Gastroesophageal sphincter (tissue), 4 donors: ENCODE data around the gene TMEM185A. TPM values are rescaled to one million over a fixed set of nuclear protein-coding genes. Genes with fewer than 3 reads are reported as not detected.

Experiments used
- ATAC-seq: fragments of 150-250 bp; one replicate; pipeline ENCODE4 v1.9.1; 2016; ENCODE audit warnings: mild to moderate bottlenecking, moderate library complexity
- H3K27ac ChIP-seq, 4 donors: fragments of 200-600 bp; sonication (generic) in 3 of 4; 1 replicate in 3 of 4; 2 replicates in 1 of 4; pipeline ENCODE4 v1.5.1; 2016 to 2019
- H3K27me3 ChIP-seq: fragments of 200-600 bp; sonication (generic); one replicate; pipeline ENCODE4 v1.5.1; 2019
- H3K36me3 ChIP-seq, 2 donors: fragments of 200-600 bp; sonication (generic); one replicate each; pipeline ENCODE4 v1.5.1; 2019; ENCODE audit warnings: control low read depth in 1 of 2
- H3K4me1 ChIP-seq, 3 donors: fragments of 200-600 bp; sonication (generic); 1 replicate in 2 of 3; 2 replicates in 1 of 3; pipeline ENCODE4 v1.5.1; 2016 to 2019; ENCODE audit warnings: control low read depth in 2 of 3
- H3K4me3 ChIP-seq, 2 donors: fragments of 200-600 bp; sonication (generic); one replicate each; pipeline ENCODE4 v1.5.1; 2019; ENCODE audit warnings: mild to moderate bottlenecking in 1 of 2, moderate library complexity in 1 of 2
- H3K9me3 ChIP-seq, 3 donors: fragments of 200-600 bp; sonication (generic); one replicate each; pipeline ENCODE4 v1.5.1; 2017 to 2019; ENCODE audit warnings: control low read depth in 2 of 3
- CTCF ChIP-seq, 4 experiments: fragments of 200-600 bp in 2 of 4; fragments of 450-650 bp in 2 of 4; sonication (generic) in 1 of 4; IDR thresholded peaks; one replicate each; pipeline ENCODE4 v1.5.1; 2017 to 2019; ENCODE audit warnings: antibody characterized with exemption in 4 of 4, mild to moderate bottlenecking in 2 of 4, moderate library complexity in 2 of 4
- EP300 ChIP-seq: sonication (generic); formaldehyde crosslinking; IDR thresholded peaks from one replicate; pipeline ENCODE4 v1.6.1; 2017; ENCODE audit warnings: antibody characterized with exemption, mild to moderate bottlenecking
- POLR2A ChIP-seq, 2 donors: fragments of 450-650 bp; IDR thresholded peaks; one replicate each; pipeline ENCODE4 v1.6.1; 2017; ENCODE audit warnings: antibody characterized with exemption in 2 of 2, mild to moderate bottlenecking in 2 of 2, moderate library complexity in 1 of 2
- POLR2AphosphoS5 ChIP-seq: sonication (generic); formaldehyde crosslinking; IDR thresholded peaks from one replicate; pipeline ENCODE4 v1.6.1; 2017; ENCODE audit warnings: antibody characterized with exemption
- WGBS, 2 donors: methylation state at CpG; one replicate each; pipeline ENCODE4 v1.1.5; 2018; ENCODE audit warnings: low coverage in 1 of 2; 5-methylcytosine and 5-hydroxymethylcytosine counted together
- total RNA-seq, 4 donors: library from RNA; depleted of rRNA; stranded (reverse); fragments of >200 nt; gene quantifications; one replicate each; pipeline ENCODE4 v1.1.0, GENCODE V29; 2016

Gene TMEM185A
- total RNA-seq, 4 donors from 2014 or later = 15.9 to 25.2 (median 20.4) TPM

- H3K27me3 ChIP-seq = no peaks in the 10 kb centered on the region
- no peak overlapping the region for H3K4me3 ChIP-seq
- H3K9me3 ChIP-seq = no peaks in the 10 kb centered on the region
- no peaks in the 10 kb centered on the region for H3K4me1 ChIP-seq
- no peaks in the 10 kb centered on the region for H3K36me3 ChIP-seq
- 20% methylated on average over 1 of the region's 16 CpGs; no CpG with 5 or more reads in 1 of the 2 donors for WGBS, 2 donors
- TF ChIP-seq POLR2A (IDR thresholded peaks at IDR 0.05) (no peak), EP300 (no peak), CTCF (IDR thresholded peaks at IDR 0.05) (no peak), POLR2AphosphoS5 (no peak)
- ATAC-seq = no peak
- no peak overlapping the region for H3K27ac ChIP-seq
Measured at GRCh38 chrX:149652232-149652981, 20.8 kb upstream of the TMEM185A start.

- TF ChIP-seq POLR2A (IDR thresholded peaks at IDR 0.05) (no peak), POLR2AphosphoS5 (no peak), CTCF (IDR thresholded peaks at IDR 0.05) (no peak), EP300 (no peak)
- WGBS, 2 donors = 76 to 96% methylated on average over 3 to 4 of the region's 5 CpGs
- Histone ChIP-seq H3K4me1 (no peaks in the 10 kb centered on the region), H3K27me3 (no peaks in the 10 kb centered on the region), H3K4me3 (no peak overlapping the region), H3K27ac (no peak overlapping the region), H3K9me3 (no peaks in the 10 kb centered on the region), H3K36me3 (no peaks in the 10 kb centered on the region)
- ATAC-seq = no peak
Measured at GRCh38 chrX:149650162-149650561, 18.6 kb upstream of the TMEM185A start.

- Histone ChIP-seq H3K4me1 (no peaks in the 10 kb centered on the region), H3K4me3 (no peak overlapping the region), H3K27me3 (no peaks in the 10 kb centered on the region), H3K36me3 (no peaks in the 10 kb centered on the region), H3K27ac (no peak overlapping the region), H3K9me3 (no peaks in the 10 kb centered on the region)
- no peak for ATAC-seq
- no peak for TF ChIP-seq POLR2A (IDR thresholded peaks at IDR 0.05)
- no peak for TF ChIP-seq POLR2AphosphoS5
- no peak for TF ChIP-seq CTCF (IDR thresholded peaks at IDR 0.05)
- no peak for TF ChIP-seq EP300
- WGBS, 2 donors = no CpG with 5 or more reads among the region's 1 CpG
Measured at GRCh38 chrX:149648932-149649331, 17.3 kb upstream of the TMEM185A start.

GRCh38 chrX:149647505-149647904 is 15.9 kb upstream of the TMEM185A start:
- no peak overlapping the region for H3K4me3 ChIP-seq
- WGBS, 2 donors = no CpG with 5 or more reads among the region's 6 CpGs
- no peak for TF ChIP-seq CTCF (IDR thresholded peaks at IDR 0.05)
- no peak for ATAC-seq
- H3K36me3 ChIP-seq = no peaks in the 10 kb centered on the region
- no peaks in the 10 kb centered on the region for H3K9me3 ChIP-seq
- H3K4me1 ChIP-seq = no peaks in the 10 kb centered on the region
- no peaks in the 10 kb centered on the region for H3K27me3 ChIP-seq
- H3K27ac ChIP-seq = no peak overlapping the region

GRCh38 chrX:149643496-149643895 is 11.9 kb upstream of the TMEM185A start:
- Histone ChIP-seq H3K9me3 (no peaks in the 10 kb centered on the region), H3K36me3 (no peaks in the 10 kb centered on the region), H3K4me1 (no peaks in the 10 kb centered on the region), H3K27me3 (no peaks in the 10 kb centered on the region), H3K4me3 (no peak overlapping the region), H3K27ac (no peak overlapping the region)
- TF ChIP-seq EP300 (no peak), POLR2AphosphoS5 (no peak), POLR2A (IDR thresholded peaks at IDR 0.05) (no peak), CTCF (IDR thresholded peaks at IDR 0.05) (no peak)
- no peak for ATAC-seq
- WGBS, 2 donors = 42 to 47% methylated on average over 4 of the region's 4 CpGs
